ENCODE data around the gene SERGEF.
"Not testable (repeated sequence)": the region's sequence is repeated elsewhere in the genome, so short reads cannot be mapped to it uniquely, and the experiment has no call there.

Gene SERGEF

DNA sequence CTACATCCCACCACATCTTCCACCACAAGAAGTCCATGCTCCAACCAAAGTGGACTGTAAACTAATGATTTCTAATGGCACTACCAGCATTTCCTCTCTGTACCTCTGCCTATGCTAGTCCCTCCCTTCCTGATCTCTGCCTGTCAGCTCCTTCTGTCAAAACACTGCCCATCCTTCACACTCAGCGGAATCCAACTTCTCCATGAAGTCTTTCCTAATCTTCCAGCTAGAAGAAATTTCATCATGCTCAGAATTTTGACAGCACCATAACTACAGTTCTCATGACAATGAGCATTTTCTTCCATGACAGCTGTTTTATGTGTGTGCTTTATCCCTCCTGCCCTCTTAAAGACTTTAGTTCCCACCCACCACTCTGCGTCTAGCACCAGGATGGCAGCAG lies 111.4 kb downstream of the SERGEF start:
- no peak for DNase-seq

- DNase-seq: no peak
Measured at GRCh38 chr11:17898782-17899181, 114.1 kb downstream of the SERGEF start.

DNA sequence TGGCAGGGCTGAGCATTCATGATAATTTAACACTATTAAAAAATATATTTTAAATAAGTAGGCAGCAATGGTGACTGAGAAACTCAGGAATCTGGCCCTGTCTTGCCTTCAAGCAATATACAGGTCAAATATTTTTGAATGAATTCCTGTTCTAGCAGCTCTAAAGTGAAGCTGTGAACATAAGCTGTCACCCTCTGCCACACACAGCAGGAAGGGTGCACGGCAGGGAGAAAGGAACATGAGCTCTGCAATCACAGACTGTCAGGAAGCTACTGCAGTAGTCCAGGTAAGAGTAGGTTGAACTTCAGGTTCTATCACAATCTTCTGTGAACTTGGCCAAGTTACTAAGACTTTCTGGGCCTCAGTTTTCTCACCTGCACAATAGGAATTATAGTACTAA lies 114.8 kb downstream of the SERGEF start:
- no peak for DNase-seq

GRCh38 chr11:17897495-17897894 lies 115.4 kb downstream of the SERGEF start:
- no peak for DNase-seq

DNA sequence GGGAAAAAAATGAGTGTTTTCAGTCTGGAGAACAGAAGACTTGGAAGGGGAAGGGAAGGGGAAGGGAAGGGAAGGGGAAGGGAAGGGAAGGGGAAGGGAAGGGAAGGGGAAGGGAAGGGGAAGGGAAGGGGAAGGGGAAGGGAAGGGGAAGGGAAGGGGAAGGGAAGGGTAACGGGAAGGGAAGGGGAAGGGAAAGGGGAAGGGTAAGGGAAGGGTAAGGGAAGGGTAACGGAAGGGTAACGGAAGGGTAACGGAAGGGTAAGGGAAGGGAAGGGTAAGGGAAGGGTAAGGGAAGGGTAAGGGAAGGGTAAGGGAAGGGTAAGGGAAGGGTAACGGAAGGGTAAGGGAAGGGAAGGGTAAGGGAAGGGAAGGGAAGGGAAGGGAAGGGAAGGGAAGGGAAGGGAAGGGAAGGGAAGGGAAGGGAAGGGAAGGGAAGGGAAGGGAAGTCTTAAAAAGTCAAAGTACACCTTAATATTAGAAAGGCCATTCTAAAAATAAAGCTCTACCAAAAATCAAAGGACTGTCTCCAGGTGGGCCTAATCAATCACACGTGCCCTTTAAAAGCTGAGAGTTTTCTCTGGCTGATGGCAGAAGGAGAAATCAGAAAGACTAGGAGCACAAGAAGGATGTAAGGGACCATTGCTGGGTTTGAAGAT lies 116.2 kb downstream of the SERGEF start:
- DNase-seq: not testable (repeated sequence)

DNA sequence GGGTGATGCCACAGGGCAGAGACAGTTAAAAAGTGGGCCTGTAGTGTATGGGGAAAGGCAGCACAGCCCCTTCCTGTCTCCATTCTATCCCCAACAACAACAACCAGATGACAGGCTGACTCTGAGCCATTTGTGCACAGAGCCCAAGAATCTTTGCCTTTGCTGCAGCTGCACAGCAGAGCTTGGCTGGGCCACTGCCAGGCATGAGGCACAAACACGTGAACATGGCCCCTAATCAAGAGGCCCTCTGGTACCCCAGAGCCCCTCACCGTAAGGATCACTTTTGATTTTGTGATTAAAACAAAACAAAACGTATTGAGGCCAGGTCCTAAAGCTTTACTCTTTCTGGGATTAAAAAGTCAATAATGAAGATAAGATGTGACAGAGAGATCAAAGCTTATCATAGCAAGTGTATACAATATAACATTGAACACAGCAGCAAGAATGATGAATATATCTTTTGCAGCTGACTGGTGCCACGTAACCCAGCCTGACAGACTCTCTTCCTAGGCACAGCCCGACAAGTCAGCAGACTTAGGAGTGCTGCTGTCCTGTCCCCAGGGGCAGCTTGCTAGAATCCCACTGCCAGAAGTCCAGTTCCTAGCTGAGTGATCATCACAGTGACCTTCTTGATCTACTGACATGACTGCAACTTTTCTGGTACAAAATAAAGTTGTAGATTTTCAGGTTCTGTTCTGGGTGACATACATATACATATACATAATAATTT lies 117.8 kb downstream of the SERGEF start:
- no peak for DNase-seq

- no peak for DNase-seq
Measured at GRCh38 chr11:17892409-17892808, 120.4 kb downstream of the SERGEF start.

DNA sequence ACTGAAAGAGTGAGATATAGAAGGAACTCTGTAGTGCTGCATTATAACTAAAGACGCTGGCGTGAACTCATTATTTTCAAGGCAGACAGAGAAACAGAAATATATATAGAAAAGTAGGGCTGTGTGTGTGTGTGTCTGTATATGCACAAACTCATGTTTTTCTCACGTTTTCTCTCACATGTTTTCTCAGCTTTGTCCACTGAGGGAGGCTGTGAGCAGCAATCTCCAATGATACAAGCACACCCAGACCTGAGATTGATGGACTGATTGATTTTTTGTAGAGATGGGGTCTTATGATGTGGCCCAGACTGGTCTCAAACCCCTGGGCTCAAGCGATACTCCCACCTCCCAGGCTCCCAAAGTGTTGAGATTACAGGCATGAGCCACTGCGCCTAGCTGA lies 122.5 kb downstream of the SERGEF start:
- DNase-seq: no peak

DNA sequence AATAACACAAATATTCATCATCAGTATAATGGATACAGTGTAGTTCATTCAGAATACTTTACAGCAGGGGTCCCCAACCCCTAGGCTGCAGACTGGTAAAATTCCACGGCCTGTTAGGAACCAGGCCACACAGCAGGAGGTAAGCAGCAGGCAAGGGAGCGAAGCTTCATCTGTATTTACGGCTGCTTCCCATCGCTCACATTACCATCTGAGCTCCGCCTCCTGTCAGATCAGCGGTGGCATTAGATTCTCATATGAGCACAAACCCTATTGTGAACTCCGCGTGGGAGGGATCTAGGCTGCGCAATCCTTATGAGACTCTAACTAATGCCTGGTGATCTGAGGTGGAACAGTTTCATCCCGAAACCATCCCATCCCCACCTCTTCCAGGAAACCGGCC lies 125.1 kb downstream of the SERGEF start:
- no peak for DNase-seq

- no peak for DNase-seq
Measured at GRCh38 chr11:17883946-17884345, 128.9 kb downstream of the SERGEF start.

GRCh38 chr11:17883057-17883456 lies 129.8 kb downstream of the SERGEF start:
- no peak for DNase-seq

GRCh38 chr11:17878743-17879142 lies 134.1 kb downstream of the SERGEF start:
- DNase-seq: no peak

GRCh38 chr11:17877886-17878285 lies 135.0 kb downstream of the SERGEF start:
- DNase-seq: no peak

DNA sequence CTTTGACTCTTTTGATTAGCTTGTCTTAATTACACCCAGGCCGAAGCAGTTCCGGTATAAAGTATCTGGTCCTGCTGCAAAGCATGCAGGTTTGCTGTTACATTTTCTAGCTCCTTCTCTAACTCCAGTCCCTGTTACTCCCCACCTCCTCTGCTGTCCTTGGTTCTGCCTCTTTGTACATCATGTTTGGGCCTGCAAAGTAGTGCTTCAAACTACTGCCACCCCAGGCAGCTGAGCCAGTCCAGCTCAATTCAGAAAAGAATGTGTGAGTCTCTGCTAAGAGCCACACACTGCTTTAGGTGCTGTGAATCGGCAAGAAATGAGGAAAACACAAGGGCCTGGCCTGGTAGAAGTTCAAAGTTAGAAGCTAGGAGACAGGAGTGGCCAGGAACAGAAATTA lies 136.0 kb downstream of the SERGEF start:
- DNase-seq: no peak

- DNase-seq: no peak
Measured at GRCh38 chr11:17875891-17876290, 137.0 kb downstream of the SERGEF start.

DNA sequence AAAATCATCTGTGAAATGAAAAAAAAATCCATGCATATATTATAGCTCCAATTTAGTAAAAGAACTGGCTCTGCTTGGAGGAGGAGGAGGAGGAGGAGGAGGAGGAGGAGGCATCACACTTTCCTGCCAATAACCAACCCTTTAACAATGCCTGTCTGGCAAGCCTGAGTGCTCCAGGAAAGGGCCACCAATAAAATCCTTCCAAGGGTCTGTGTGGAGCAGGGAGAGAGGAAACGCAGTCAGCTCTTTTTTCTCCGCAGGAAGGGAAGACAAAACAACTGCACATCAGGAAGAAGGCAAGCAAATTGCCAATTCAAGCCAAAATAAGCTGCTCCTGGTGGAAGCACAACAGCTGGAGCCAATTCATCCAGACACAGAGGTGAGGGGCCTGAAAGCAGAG lies 139.3 kb downstream of the SERGEF start:
- DNase-seq: no peak

DNA sequence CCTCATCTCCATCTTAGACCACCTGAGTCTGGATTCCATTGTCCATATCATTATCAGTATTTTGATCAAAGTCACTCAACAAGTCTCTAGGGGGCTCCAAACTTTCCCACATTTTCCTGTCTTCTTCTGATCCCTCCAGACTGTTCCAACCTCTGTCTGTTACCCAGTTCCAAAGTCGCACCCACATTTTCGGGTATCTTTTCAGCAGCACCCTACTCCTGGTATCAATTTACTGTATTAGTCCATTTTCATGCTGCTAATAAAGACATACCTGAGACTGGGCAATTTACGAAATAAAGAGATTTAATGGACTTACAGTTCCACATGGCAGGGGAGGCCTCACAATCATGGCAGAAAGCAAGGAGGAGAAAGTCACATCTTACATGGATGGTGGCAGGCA lies 144.4 kb downstream of the SERGEF start:
- not testable (repeated sequence) for DNase-seq

GRCh38 chr11:17867341-17867740 lies 145.5 kb downstream of the SERGEF start:
- DNase-seq: no peak

DNA sequence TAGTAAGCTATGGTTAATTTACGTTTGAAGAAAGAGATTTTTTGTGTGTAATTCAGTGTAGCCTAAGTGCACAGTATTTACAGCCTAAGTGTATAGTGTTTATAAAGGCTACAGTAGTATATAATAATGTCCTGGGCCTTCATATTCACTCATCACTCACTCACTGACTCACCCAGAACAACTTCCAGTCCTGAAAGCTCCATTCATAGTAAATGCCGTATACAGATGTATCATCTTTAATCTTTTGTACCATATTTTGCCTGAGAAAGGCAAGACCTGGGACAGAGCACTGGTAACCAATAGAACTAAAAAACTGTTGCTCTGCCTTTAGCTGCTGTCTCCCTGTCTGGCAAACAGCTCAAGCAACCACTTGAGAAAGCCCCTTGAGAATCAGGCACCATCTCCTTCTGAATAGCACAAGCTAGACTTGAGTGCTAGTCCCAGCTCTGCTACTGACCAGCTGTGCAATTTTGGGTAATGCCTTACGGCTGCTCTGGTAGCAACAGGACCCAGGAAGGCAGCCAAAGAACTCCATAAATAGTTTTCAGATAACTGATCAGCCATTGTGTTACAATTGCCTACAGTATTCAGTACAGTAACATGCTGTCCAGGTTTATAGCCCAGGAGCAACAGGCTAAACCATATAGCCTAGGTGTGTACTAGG lies 146.9 kb downstream of the SERGEF start:
- DNase-seq: no peak

GRCh38 chr11:17864478-17864941 lies 148.3 kb downstream of the SERGEF start:
- DNase-seq: no peak

- DNase-seq: no peak
Measured at GRCh38 chr11:17861036-17861755, 151.7 kb downstream of the SERGEF start.

GRCh38 chr11:17859552-17859951 lies 153.3 kb downstream of the SERGEF start:
- DNase-seq: no peak

DNA sequence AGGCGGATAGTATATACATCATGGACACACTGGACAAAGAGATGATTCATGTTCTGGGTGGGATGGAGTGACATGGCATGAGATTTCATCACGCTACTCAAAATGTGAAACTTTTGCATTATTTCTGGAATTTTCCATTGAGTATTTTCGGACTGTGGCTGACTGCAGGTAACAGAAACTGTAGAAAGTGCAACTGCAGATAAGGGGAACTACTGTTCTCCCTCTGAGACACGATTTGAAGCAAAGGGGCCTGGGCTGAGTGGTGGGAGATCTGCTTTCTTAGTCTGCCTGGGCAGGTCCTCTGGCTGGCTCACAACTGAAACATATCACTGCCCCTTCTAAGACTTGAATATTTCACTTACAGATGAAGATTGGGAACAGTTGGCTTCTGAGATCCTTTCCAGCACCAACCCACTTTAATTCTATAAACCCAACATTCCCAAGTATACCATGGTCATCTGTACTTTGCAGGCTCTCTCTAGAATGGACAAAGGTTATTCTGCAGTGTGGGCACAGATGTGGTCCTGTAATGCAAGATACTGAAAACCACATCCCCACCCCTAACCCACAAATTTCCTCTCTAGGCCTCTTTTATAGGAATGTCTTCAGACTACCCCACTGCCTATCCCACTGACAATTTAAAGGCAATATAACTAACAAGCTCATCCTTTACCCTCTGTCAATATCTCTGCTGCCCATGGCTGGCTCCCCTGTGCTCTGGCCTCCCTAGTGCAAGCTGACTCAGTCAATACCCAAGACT lies 157.1 kb downstream of the SERGEF start:
- no peak for DNase-seq
